HFFc6 (cell line): ENCODE data around the gene PLCL1. TPM values are rescaled to one million over a fixed set of nuclear protein-coding genes. Genes with fewer than 3 reads are reported as not detected.

ENCODE experiments used
- DNase-seq: peaks from one replicate; pipeline ENCODE4 v3.0.0-alpha.2; 2018
- H3K27ac Mint-ChIP-seq: 2 replicates; pipeline ENCODE4 v1.8.0; 2020; ENCODE audit warnings: mild to moderate bottlenecking, mixed read lengths
- H3K27me3 Mint-ChIP-seq: 2 replicates; pipeline ENCODE4 v1.8.0; 2021; ENCODE audit warnings: mild to moderate bottlenecking, moderate library complexity, mixed read lengths; ENCODE audit not compliant: insufficient read depth
- H3K36me3 Mint-ChIP-seq: 2 replicates; pipeline ENCODE4 v1.8.0; 2021; ENCODE audit warnings: low read depth, mixed read lengths
- H3K4me1 Mint-ChIP-seq: 2 replicates; pipeline ENCODE4 v1.8.0; 2020; ENCODE audit warnings: low read depth, mixed read lengths
- H3K4me3 Mint-ChIP-seq: 2 replicates; pipeline ENCODE4 v1.8.0; 2020; ENCODE audit warnings: mild to moderate bottlenecking, moderate library complexity, mixed read lengths
- H3K9me3 Mint-ChIP-seq: 2 replicates; pipeline ENCODE4 v1.8.0; 2020; ENCODE audit warnings: mild to moderate bottlenecking, mixed read lengths
- total RNA-seq, 6 experiments: library from RNA; stranded (reverse); fragmentation: NEBNext Ultra II Directional; extraction: Animal tissue kit (Norgen Biotek cat#: 25700); gene quantifications; 2 replicates in 1 of 6; 3 replicates in 5 of 6; pipeline ENCODE4 v1.2.3, GENCODE V29; 2021
- TF ChIP-seq, protein P1 (sequence below): fragments of 200-600 bp; sonication (generic); IDR thresholded peaks from 2 replicates; pipeline ENCODE4 v1.5.0; 2021; ENCODE audit warnings: antibody characterized with exemption, mild to moderate bottlenecking

PLCL1 gene
- total RNA-seq, 6 experiments from 2014 or later, result 0.03 to 0.14 (median 0.12) TPM; not detected in 2

DNA sequence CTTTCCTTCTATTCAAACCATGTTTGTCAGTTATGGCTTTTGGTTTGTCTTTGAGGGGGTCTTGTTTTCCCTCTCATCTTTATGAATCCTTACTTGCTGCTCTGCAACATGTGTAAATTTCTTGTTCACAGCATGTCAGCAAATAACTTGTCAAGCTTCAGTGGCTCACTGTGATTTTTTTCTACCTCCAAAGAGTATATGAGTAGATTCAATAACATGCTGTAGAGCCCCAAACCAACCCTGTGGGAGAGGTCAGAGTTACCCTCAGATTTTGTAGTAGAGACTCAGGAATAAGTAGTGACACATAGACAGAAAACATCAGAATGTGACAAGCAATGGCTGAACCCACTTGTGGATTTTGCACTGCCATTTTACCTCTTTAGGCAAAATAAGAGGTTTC lies 121.6 kb downstream of the PLCL1 start:
- no peak overlapping the region for H3K27ac Mint-ChIP-seq
- DNase-seq, result no peak

DNA sequence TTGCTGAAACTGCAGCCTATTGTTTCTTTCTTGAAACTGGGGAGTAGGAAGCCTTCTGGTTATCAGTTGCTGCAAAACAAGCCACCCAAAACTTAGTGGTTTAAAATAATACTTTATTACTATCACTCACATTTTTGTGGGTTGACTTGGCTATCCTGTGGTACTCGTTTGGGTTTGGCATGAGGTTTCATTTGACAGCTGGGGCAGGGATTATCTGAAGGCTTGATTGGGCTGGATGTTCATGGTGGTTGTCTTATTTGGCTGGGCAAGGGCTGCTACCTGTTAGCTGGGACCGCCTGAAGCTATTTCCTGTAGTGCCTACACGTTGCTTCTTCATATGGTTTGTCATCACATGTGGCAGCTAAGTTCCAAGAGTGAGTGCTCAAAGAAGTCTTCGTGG lies 122.3 kb downstream of the PLCL1 start:
- H3K4me1 Mint-ChIP-seq, result no peaks in the 10 kb centered on the region; the same call in 1 of the 2 replicates
- no peak overlapping the region for H3K4me3 Mint-ChIP-seq
- H3K27ac Mint-ChIP-seq, result no peak overlapping the region
- H3K27me3 Mint-ChIP-seq, result no peaks in the 10 kb centered on the region; the same call in none of the 2 replicates
- no peaks in the 10 kb centered on the region for H3K36me3 Mint-ChIP-seq
- TF ChIP-seq, protein P1, sequence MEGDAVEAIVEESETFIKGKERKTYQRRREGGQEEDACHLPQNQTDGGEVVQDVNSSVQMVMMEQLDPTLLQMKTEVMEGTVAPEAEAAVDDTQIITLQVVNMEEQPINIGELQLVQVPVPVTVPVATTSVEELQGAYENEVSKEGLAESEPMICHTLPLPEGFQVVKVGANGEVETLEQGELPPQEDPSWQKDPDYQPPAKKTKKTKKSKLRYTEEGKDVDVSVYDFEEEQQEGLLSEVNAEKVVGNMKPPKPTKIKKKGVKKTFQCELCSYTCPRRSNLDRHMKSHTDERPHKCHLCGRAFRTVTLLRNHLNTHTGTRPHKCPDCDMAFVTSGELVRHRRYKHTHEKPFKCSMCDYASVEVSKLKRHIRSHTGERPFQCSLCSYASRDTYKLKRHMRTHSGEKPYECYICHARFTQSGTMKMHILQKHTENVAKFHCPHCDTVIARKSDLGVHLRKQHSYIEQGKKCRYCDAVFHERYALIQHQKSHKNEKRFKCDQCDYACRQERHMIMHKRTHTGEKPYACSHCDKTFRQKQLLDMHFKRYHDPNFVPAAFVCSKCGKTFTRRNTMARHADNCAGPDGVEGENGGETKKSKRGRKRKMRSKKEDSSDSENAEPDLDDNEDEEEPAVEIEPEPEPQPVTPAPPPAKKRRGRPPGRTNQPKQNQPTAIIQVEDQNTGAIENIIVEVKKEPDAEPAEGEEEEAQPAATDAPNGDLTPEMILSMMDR, result no peak
- DNase-seq, result no peak
- H3K9me3 Mint-ChIP-seq, result peaks cover 7% of the 10 kb centered on the region; the same call in 1 of the 2 replicates

More for the DNA sequence above, 121.6 kb downstream of the PLCL1 start:
- TF ChIP-seq, protein P1, result no peak
- H3K36me3 Mint-ChIP-seq, result no peaks in the 10 kb centered on the region
- no peaks in the 10 kb centered on the region; the same call in none of the 2 replicates for H3K27me3 Mint-ChIP-seq
- no peak overlapping the region for H3K4me3 Mint-ChIP-seq
- no peaks in the 10 kb centered on the region; the same call in 1 of the 2 replicates for H3K4me1 Mint-ChIP-seq
- H3K9me3 Mint-ChIP-seq, result peaks cover 7% of the 10 kb centered on the region; the same call in 1 of the 2 replicates

DNA sequence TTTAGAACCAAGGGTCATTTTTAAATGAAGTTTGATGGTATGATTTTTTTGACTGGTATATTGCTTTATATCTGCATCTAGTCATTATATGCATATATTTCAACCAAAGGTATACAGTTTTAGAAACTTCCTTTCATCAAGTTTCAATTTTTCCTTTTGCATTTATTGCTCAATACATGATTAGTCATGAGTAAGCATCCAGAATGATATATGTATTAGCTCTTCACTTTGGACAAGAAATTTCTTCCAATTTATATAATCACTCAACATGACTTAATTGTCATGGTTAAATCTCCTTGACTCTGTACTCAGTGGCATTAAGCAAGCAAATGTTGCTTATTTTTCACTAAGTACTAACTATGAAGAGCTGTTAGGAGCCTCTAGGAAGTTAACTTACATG lies 123.6 kb downstream of the PLCL1 start:
- peaks cover 7% of the 10 kb centered on the region; the same call in 1 of the 2 replicates for H3K9me3 Mint-ChIP-seq
- no peaks in the 10 kb centered on the region for H3K36me3 Mint-ChIP-seq
- no peak for DNase-seq
- no peaks in the 10 kb centered on the region; the same call in none of the 2 replicates for H3K27me3 Mint-ChIP-seq
- H3K4me1 Mint-ChIP-seq, result no peaks in the 10 kb centered on the region; the same call in 1 of the 2 replicates
- TF ChIP-seq, protein P1, result no peak
- no peak overlapping the region for H3K27ac Mint-ChIP-seq
- no peak overlapping the region for H3K4me3 Mint-ChIP-seq

DNA sequence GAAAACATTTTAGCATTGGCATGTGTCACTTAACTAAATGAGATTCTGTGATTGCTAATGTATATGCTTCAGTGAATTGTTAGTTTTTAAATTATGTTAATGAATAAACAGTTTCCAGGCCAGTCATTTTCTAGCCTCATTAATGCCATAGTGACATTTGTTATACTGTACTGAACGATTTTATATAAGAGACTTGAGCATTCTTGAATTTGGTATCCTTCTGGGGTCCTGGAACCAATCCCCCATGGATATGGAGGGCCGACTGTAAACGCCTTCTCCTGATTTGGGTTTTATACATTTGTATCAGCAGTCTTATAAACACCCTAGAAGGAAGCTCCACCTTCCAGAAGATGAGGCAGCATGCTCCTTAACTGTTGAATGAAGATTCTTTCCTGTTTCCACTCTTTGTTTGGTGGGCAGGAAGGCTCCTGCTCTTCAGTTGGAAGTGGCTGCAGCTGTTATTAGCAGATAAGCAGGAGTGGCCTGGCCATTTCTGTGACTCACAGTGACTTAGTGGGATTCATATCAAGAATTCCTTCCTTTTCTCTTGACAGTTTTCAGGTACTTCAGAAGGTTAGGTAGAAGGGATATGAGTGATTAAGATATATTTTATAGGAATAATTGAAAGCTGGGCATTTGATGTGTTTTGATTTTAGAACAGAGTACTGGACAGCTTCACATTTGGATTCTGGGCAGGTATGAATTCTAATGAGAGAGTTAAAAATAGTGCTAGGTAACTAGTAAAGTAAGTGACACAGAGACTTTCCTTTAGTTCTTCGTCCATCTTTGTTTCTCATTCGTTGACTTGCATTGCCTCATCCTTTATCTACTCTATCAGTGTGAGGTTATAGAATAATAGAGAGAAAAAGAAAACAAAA lies 124.9 kb downstream of the PLCL1 start:
- Mint-ChIP-seq H3K4me1 (no peaks in the 10 kb centered on the region; the same call in 1 of the 2 replicates), H3K4me3 (no peak overlapping the region), H3K36me3 (no peaks in the 10 kb centered on the region), H3K27me3 (no peaks in the 10 kb centered on the region; the same call in none of the 2 replicates), H3K27ac (no peak overlapping the region), H3K9me3 (peaks cover 7% of the 10 kb centered on the region; the same call in 1 of the 2 replicates)
- DNase-seq, result no peak
- TF ChIP-seq, protein P1, result no peak

DNA sequence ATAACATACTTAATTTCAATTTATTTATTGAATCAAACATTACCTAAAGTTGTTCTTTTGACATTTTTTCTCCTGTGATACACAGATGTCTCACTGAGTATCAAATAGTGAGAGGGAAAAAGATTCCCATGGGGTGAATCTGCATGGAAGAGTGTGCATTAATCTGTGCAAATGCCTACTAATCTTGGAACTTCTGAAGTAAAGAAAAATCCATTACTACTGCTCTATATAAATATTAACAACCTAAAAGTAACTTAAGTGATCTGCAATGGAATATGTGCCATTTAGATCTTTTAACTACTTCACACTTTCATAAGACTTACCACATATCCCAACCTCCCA lies 125.5 kb downstream of the PLCL1 start:
- H3K27ac Mint-ChIP-seq, result no peak overlapping the region
- H3K27me3 Mint-ChIP-seq, result no peaks in the 10 kb centered on the region; the same call in none of the 2 replicates
- peaks cover 7% of the 10 kb centered on the region; the same call in 1 of the 2 replicates for H3K9me3 Mint-ChIP-seq
- no peaks in the 10 kb centered on the region for H3K36me3 Mint-ChIP-seq
- TF ChIP-seq, protein P1, result no peak
- H3K4me3 Mint-ChIP-seq, result no peak overlapping the region
- no peak for DNase-seq
- H3K4me1 Mint-ChIP-seq, result no peaks in the 10 kb centered on the region; the same call in 1 of the 2 replicates
